Gastrocnemius medialis (tissue), 4 donors: Measurements from ENCODE around the gene PITPNM2. TPM values are rescaled to one million over a fixed set of nuclear protein-coding genes. Genes with fewer than 3 reads are reported as not detected.

Source experiments
- ATAC-seq, 2 donors: fragments of 150-250 bp; one replicate each; pipeline ENCODE4 v1.9.1; 2016
- DNase-seq, 2 donors: peaks; one replicate each; pipeline ENCODE4 v3.0.0-alpha.2; 2019
- H3K27ac ChIP-seq, 4 donors: fragments of 200-600 bp; sonication (generic); 1 replicate in 1 of 4; 2 replicates in 3 of 4; pipeline ENCODE4 v1.5.1; 2016 to 2018; ENCODE audit warnings: mild to moderate bottlenecking in 2 of 4, moderate library complexity in 1 of 4
- H3K27me3 ChIP-seq, 3 donors: fragments of 200-600 bp; sonication (generic) in 2 of 3; 1 replicate in 1 of 3; 2 replicates in 2 of 3; pipeline versions ENCODE4 v1.5.1 to v1.6.0; 2016 to 2019; ENCODE audit warnings: mild to moderate bottlenecking in 1 of 3, moderate library complexity in 1 of 3
- H3K36me3 ChIP-seq, 2 donors: fragments of 200-600 bp; sonication (generic) in 1 of 2; one replicate each; pipeline ENCODE4 v1.5.1; 2017 to 2018
- H3K4me1 ChIP-seq, 2 donors: fragments of 200-600 bp; sonication (generic) in 1 of 2; one replicate each; pipeline ENCODE4 v1.5.1; 2016 to 2017; ENCODE audit warnings: mild to moderate bottlenecking in 2 of 2
- H3K4me3 ChIP-seq, 4 donors: fragments of 200-600 bp; sonication (generic) in 3 of 4; 1 replicate in 1 of 4; 2 replicates in 3 of 4; pipeline ENCODE4 v1.5.1; 2016 to 2019; ENCODE audit warnings: mild to moderate bottlenecking in 2 of 4
- H3K9me3 ChIP-seq, 3 donors: fragments of 200-600 bp; sonication (generic) in 2 of 3; 1 replicate in 1 of 3; 2 replicates in 2 of 3; pipeline ENCODE4 v1.5.1; 2016 to 2019
- POLR2A ChIP-seq, 2 donors: fragments of 450-650 bp; IDR thresholded peaks; one replicate each; pipeline ENCODE4 v1.6.1; 2017; ENCODE audit warnings: antibody characterized with exemption in 2 of 2, mild to moderate bottlenecking in 2 of 2, moderate library complexity in 2 of 2
- in situ Hi-C, 4 donors: fragments of 200-750 bp; cut with MboI; loops; one replicate each; pipeline versions ENCODE4 v1.15.0 to v1.8.0; 2017; ENCODE audit warnings: low sequenced_read_pairs in 4 of 4
- intact Hi-C: fragments of 100-400 bp; cut with DNase I; formaldehyde crosslinking; loops from one replicate; pipeline ENCODE4 v1.15.1; 2023; ENCODE audit warnings: low total_unique reads
- total RNA-seq, 4 donors: library from RNA; depleted of rRNA; stranded (reverse); fragments of >200 nt; gene quantifications; one replicate each; pipeline versions ENCODE4 v1.1.0 to v1.2.3, GENCODE V29; 2016
- TF ChIP-seq, protein P1 (sequence below), 5 experiments: fragments of 450-650 bp in 3 of 5; fragments of 200-600 bp in 2 of 5; sonication (generic) in 2 of 5; IDR thresholded peaks in 4 of 5; conservative IDR thresholded peaks in 1 of 5; 1 replicate in 4 of 5; 2 replicates in 1 of 5; pipeline ENCODE4 v1.5.1; 2016 to 2019; ENCODE audit warnings: antibody characterized with exemption in 5 of 5, mild to moderate bottlenecking in 3 of 5, moderate library complexity in 3 of 5

PITPNM2 gene
- total RNA-seq, 4 donors from 2014 or later = 2.1 to 3.8 (median 3.3) TPM

DNA sequence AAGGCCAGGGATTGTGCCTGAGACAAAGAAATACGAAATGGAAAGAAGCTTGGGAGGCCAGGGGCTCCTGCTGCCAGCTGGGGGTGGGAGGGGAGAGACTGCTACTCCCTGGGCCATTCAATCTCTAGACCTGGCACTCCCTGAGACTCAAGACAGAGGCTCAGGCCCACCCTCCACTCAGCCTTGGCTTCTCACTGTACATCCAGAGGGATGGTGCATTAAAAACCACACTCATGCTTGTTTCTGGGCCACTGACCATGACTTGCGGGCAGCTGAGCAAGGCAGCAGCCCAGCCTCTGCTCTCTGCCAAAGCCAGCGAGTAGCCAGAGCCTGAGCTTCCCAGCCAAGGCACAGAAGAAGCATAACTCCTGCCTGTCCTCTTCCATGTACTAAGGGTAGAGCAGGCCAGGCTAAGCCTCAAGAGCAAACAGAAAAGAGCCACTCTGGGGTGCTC, 41.5 kb downstream of the PITPNM2 start:
- H3K9me3 ChIP-seq = no peaks in the 10 kb centered on the region
- no peaks in the 10 kb centered on the region for H3K36me3 ChIP-seq
- intact Hi-C loops (no loop called here), in situ Hi-C loops (no loop called here)
- H3K27ac ChIP-seq = peak overlapping the region; percentile 72 to 82 (median 76)
- H3K4me3 ChIP-seq = no peak overlapping the region
- TF ChIP-seq POLR2A (IDR thresholded peaks at IDR 0.05) = no peak
- TF ChIP-seq, protein P1, sequence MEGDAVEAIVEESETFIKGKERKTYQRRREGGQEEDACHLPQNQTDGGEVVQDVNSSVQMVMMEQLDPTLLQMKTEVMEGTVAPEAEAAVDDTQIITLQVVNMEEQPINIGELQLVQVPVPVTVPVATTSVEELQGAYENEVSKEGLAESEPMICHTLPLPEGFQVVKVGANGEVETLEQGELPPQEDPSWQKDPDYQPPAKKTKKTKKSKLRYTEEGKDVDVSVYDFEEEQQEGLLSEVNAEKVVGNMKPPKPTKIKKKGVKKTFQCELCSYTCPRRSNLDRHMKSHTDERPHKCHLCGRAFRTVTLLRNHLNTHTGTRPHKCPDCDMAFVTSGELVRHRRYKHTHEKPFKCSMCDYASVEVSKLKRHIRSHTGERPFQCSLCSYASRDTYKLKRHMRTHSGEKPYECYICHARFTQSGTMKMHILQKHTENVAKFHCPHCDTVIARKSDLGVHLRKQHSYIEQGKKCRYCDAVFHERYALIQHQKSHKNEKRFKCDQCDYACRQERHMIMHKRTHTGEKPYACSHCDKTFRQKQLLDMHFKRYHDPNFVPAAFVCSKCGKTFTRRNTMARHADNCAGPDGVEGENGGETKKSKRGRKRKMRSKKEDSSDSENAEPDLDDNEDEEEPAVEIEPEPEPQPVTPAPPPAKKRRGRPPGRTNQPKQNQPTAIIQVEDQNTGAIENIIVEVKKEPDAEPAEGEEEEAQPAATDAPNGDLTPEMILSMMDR (IDR thresholded peaks at IDR 0.05 in 4 of 5, conservative IDR thresholded peaks at IDR 0.05 in 1 of 5) = no peak
- DNase-seq (peak; percentile 63 to 76), ATAC-seq (peak; percentile 87 to 90)
- H3K27me3 ChIP-seq = no peaks in the 10 kb centered on the region
- peaks cover 42 to 44% of the 10 kb centered on the region in 2 donors for H3K4me1 ChIP-seq

DNA sequence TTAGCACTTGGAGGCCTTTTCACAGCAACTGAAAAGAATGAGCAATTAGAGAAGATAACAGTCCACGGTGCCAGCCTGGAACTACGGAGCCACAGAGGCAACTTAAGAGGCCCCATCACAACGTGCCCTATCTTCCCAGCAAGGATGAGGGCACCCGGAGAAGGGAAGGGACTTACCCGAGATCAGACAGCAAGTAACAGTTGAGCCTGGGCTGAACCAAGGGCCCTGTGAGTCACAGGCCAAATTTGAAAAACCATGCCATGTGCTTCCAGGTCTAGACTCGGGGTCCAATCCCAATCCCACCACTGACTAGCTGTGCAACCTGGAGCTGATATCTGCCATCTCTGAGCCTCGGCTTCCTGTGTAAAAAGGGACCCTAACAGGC, 42.2 kb downstream of the PITPNM2 start:
- H3K36me3 ChIP-seq = no peaks in the 10 kb centered on the region
- H3K9me3 ChIP-seq = no peaks in the 10 kb centered on the region
- TF ChIP-seq, protein P1 (IDR thresholded peaks at IDR 0.05 in 4 of 5, conservative IDR thresholded peaks at IDR 0.05 in 1 of 5) = no peak
- no peak for TF ChIP-seq POLR2A (IDR thresholded peaks at IDR 0.05)
- in situ Hi-C loops = no loop called here
- H3K27me3 ChIP-seq = no peaks in the 10 kb centered on the region
- H3K27ac ChIP-seq = peak overlapping the region; percentile 72 to 82 (median 76)
- intact Hi-C loops = no loop called here
- H3K4me1 ChIP-seq = peaks cover 39 to 42% of the 10 kb centered on the region in 2 donors
- ATAC-seq = peak in 1 of 2 donors; percentile 28
- DNase-seq = no peak
- H3K4me3 ChIP-seq = no peak overlapping the region

DNA sequence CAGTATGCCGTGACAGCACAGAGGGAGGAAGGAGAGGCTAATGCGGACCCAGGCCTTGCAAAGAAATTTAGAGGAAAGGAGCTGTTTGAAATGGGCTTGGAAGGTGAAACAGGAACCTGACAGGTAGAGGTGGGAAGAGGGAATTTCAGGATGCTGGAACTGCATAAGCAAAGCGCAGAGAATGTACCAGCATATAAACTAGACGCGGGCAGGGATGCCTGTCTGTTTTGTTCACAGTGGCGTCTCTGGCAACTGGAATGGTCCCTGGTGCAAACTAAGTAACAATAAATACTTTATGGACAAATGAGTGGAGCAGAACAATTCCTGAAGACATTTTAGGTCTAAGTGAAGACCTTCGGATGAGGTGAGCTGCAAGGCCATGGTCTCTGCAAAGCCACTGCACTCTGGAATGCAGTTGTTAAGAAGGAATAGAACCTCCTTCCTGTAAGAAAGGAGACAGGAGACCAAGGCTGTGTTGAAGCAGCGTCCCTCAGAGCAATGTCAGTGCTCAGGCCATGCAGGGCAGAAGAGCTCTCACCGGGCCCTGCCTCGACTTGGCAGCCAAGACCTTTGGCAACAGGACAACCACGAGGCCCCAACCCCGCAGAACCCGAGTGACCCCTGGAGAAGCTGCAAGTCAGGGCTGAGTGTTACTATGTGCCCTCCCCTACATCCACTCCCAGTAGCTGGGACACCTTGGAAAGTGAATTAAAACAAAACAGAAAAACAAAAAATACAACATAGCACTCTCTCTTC, 42.8 kb downstream of the PITPNM2 start:
- intact Hi-C loops = no loop called here
- peaks cover 39 to 42% of the 10 kb centered on the region in 2 donors for H3K4me1 ChIP-seq

DNA sequence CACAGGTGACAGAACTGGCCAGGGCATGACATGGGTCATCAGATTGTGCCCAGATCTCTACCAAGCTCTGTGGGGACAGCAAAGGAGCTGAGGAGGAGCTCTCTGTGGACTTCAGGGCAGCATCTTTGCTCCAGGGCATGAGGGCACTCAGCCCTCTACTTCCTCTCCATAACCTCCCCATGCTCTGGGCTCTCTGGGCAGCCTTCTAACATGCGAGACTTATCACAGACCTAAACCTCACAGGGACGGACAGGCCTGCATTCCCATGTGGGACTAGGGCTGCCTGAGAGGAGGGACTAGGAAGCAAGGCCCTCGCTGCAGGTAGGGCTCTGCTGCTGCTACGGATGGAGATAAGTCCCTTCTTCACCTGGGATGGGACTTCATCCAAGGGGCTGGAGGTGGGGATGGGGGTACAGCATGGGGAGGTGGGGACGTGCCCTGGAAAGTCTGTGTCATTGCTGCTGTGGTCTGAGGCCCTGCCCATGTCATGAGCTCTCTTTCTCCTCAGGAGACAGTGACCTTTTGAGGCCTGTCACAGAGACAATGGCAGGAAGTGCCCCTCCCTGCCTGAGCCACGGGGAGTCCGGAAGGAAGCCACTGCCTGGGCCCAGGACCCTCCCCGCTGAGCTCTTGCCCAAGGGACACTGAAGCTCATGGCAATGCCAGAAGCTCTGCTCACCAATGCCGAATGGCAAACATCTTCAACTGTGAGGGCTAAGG, 44.1 kb downstream of the PITPNM2 start:
- no peak for ATAC-seq
- peak in 1 of 2 donors; percentile 24 for DNase-seq
- TF ChIP-seq, protein P1 (IDR thresholded peaks at IDR 0.05 in 4 of 5, conservative IDR thresholded peaks at IDR 0.05 in 1 of 5) = no peak
- no peak for TF ChIP-seq POLR2A (IDR thresholded peaks at IDR 0.05)
- Histone ChIP-seq H3K4me3 (no peak overlapping the region), H3K4me1 (peaks cover 39 to 42% of the 10 kb centered on the region in 2 donors), H3K27ac (peak overlapping the region; percentile 59 to 78 (median 68)), H3K9me3 (no peaks in the 10 kb centered on the region), H3K27me3 (no peaks in the 10 kb centered on the region), H3K36me3 (no peaks in the 10 kb centered on the region)
- in situ Hi-C loops (no loop called here), intact Hi-C loops (no loop called here)

More for the DNA sequence above, 42.8 kb downstream of the PITPNM2 start:
- TF ChIP-seq, protein P1 (IDR thresholded peaks at IDR 0.05 in 4 of 5, conservative IDR thresholded peaks at IDR 0.05 in 1 of 5) = no peak
- no peak for TF ChIP-seq POLR2A (IDR thresholded peaks at IDR 0.05)
- H3K36me3 ChIP-seq = no peaks in the 10 kb centered on the region
- in situ Hi-C loops = no loop called here
- peak overlapping the region; percentile 72 to 82 (median 76) for H3K27ac ChIP-seq
- no peaks in the 10 kb centered on the region for H3K9me3 ChIP-seq
- ATAC-seq = no peak
- DNase-seq = peak in 1 of 2 donors; percentile 30
- no peak overlapping the region for H3K4me3 ChIP-seq
- H3K27me3 ChIP-seq = no peaks in the 10 kb centered on the region
